Frontal cortex (tissue), 4 donors: ENCODE measurements around the gene PAGR1. TPM values are rescaled to one million over a fixed set of nuclear protein-coding genes. Genes with fewer than 3 reads are reported as not detected.
"Not testable (repeated sequence)": the region's sequence is repeated elsewhere in the genome, so short reads cannot be mapped to it uniquely, and the experiment has no call there.

ENCODE experiments used
- DNase-seq, 2 donors: peaks; one replicate each; pipeline ENCODE4 v3.0.0; 2012; ENCODE audit warnings: low spot score in 2 of 2
- FAIRE-seq: peaks from 2 replicates; lab custom pipeline; 2012; peaks lifted over from hg19 to GRCh38; lab: Jason Lieb, UNC
- total RNA-seq: library from RNA; depleted of rRNA; stranded (reverse); fragments of >200 nt; gene quantifications from one replicate; pipeline ENCODE4 v1.2.3, GENCODE V29; 2014
- donor health status: control.
- donor health status: control.
- donor health status: control.

Gene PAGR1
- 11.8 TPM for total RNA-seq

DNA sequence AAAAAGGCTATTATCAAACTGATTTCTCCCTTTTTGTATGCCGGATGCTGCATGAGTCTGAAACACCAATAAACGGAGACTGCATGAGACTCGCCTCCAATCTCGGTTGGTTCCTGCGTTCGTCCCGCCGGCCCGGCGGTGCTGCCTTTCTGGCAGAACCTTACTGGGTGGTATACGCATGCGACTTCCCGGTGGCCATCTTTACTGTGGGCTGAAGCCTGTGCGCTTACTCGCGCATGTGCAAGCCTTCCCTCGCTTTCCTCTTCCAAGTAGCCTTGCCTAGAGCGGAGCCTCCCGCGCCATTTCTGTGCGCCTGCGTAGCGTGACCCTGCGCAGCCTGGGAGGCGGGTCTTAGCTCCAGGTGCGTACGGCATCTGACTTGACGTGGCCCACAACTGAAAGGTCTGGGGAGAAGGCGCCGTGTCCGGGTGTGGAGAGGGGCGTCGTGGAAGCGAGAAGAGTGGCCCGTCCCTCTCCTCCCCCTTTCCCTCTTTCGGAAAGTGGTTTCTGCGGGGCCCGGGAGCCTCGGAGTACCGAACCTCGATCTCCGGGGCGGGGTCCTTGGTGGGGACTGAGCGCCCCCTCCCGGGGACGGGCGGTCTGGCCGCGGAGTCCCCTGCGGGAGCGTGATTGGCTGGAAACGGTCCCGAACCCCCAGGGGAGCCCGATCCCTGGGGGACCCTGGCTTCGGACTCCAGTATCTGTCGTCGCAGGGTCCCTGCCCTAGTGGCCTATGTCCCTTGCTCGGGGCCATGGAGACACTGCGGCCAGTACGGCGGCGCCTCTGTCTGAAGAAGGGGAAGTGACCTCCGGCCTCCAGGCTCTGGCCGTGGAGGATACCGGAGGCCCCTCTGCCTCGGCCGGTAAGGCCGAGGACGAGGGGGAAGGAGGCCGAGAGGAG lies at the start of gene PAGR1:
Gene PAGR1, plus strand, starts transcription at position 360 of the 901 bp plus-strand sequence. Its CDS starts 374 bp downstream, at position 734.
- no peak for FAIRE-seq
- DNase-seq = peak; percentile 92 to 93

DNA sequence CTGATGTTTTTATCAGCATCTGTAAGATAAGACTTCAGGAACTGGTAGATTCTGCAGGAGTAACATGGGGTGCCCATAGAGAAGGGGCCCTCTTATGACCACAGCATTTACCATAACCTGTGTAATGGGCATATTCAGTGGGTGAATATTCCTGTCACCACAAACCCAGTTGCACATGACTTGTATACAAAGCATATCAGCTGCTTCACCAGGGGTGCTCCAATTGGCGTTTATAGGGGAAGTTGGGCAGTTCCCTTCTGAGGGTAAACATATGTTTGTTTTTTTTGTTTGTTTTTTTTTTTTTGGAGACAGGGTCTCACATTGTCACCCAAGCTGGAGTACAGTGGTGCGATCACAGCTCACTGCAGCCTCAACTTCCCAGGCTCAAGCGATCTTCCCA lies 49.4 kb upstream of the PAGR1 start:
- FAIRE-seq = no peak
- DNase-seq = no peak

DNA sequence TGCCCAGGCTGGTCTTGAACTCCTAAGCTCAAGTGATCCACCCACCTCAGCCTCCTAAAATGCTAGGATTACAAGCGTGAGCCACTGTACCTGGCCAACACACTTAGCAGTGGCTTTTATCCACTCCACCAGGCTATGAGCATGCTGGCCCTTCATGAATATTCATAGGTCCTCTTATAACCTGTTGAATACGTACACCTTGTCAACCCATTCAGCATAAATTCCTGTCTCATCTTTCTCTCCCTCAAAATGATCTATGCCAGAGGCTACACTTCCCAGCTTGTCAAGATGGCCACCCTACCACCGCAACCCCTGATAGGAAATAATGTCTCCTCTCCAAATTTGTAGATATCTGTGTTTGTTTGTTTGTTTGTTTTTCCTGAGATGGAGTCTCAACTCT lies 48.9 kb upstream of the PAGR1 start:
- DNase-seq (no peak), FAIRE-seq (no peak)

DNA sequence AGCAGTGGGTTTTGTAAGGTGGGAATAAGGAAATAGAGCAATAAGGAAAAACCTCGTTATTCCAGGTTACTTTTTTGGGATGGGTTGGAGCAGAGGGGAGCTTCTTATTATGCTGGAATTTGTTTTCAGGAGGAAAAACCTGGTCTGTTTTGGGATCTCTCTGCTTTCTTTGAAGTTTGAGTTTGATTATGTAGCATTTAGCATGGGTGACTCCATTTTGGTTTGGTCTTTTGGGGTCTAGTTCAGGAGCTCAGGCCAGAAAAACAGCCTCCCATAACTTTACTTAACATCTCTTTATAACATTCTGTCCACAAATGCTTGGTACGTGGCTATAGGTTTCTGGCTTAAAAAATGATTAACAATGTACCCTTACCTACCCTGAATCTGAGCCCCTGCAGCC lies 46.4 kb upstream of the PAGR1 start:
- FAIRE-seq (no peak), DNase-seq (no peak)

DNA sequence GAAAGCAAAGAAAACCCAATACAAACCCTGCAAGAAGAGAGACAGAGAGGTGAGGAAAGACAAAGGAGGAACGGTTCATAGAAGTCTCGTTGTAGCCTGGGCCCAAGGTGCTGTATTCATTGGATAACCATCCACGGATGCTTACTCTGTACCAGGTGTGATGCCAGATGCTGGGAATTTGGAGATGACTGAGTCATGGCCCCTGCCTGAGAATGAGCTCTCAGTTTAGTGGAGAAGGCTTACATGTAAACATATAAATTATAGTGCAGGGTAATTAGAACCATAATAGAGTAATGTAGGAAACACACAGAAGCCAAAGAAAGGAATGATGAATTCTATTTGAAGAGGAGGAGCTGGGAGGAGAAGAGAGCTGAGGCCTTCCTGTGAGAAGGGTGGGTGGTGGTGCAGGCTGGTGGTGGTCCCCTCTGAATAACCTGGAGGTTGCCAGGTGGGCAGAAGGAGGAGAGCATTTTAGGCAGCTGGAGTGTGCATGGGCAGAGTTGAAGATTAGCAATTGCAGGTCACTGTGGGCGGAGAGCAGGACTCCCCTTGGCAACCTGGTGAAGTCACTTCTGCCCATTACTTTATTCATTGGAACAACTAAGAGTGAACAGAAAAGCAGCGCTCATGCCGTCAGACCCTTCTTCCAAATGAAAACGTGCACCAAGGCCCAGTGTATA lies 45.6 kb upstream of the PAGR1 start:
- FAIRE-seq (no peak), DNase-seq (no peak)

DNA sequence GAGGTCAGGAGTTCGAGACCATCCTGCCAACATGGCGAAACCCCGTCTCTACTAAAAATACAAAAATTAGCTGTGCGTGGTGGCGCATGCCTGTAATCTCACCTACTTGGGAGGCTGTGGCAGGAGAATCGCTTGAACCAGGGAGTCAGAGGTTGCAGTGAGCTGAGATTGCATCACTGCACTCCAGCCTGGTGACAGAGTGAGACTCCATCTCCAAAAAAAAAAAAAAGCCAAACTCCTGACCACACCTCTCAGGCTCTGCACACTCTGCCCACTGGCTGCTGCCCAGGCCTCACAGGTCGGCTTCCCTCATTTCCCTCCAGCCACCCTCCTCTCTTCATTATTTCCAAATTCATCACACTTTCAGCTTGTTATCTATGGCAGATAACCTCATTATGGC lies 43.6 kb upstream of the PAGR1 start:
- not testable (repeated sequence) for FAIRE-seq, DNase-seq

DNA sequence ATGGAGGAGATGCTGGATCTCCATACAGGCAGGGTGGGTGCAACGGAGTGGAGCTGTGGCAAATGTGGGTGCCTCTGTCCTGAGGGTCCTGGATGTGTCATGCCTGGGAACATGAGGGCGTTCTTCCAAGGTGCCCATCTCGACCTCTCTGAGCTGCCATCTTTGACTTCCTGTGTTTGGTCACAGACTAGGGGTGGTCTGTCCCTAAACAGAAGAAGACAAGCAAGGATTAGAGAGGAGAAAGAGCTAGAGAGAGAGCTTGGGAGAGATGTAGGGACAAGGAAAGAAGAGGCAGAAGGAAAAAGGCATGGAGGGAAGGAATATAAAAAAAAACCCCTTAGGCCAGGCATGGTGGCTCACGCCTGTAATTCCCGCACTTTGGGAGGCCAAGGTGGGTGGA lies 41.2 kb upstream of the PAGR1 start:
- FAIRE-seq = no peak
- DNase-seq = no peak

DNA sequence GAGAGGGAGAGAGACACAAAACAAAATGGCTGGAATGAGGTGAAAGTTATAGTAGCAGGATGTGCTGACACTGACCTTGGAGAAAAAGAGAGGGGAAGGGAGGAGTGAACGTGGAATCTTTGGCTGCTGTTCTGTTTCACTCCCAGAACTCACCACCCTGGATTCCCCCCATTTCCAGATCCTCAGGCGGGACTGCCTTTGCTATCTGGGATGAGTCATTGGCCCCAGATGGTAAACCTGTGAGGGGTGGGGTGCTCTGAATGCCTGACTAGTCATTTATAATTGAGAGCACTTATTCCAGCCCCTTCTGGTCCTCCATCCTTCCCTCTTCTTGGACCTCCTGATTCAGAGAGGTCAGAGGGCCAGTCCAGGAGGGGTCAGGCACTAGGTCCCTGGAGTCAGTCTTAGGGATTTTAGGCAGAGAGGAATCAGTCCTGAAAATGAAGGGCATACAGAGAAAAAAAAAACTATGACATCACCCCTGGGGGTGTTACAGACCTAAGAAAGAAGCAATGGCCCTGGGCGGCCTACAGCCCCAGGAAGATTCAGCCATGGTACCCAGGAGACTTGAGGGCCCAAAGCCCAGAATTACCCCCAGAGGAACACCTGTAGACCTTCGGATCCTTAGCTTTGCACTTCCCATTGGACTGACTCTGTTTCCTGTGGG lies 40.1 kb upstream of the PAGR1 start:
- DNase-seq (no peak), FAIRE-seq (no peak)

DNA sequence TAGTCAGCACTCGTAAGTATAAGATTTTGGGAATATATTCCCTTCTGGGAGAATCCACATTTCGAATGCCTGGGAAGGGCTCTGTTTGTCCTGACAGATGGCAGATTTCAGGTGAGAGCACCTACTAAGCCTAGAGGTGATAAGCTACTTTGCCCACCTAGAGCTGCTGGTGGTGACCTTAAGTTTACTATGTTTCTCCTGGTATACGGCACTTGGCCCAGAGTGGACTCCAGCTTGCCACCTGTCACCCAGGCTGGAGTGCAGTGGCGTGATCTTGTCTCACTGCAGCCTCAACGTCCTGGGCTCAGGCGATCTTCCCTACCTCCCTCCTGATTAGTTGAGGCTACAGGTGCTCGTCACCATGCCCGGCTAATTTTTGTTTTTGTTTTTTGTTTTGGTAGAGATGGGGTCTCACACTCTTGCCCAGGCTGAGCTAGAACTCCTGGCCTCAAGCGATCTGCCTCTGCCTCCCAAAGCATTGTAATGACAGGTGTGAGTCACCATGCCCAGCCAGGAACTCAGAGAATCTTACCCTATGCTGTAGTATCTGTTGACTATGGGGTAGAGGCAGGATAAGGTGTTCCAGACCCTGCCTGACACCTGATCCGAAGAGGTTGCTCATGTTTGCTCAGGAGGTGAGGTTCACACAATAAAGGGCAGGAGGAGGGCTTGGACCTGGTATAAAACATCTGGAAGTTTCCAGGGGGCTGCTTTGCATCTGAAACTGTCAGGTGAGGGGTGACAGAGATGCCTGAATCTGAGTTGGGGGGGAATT lies 38.2 kb upstream of the PAGR1 start, which contains the start of gene ZG16:
Gene ZG16, plus strand, starts transcription at position 681 of the 775 bp plus-strand sequence. CDS start 1,011 bp downstream, outside the sequence.
- DNase-seq (no peak), FAIRE-seq (no peak)

DNA sequence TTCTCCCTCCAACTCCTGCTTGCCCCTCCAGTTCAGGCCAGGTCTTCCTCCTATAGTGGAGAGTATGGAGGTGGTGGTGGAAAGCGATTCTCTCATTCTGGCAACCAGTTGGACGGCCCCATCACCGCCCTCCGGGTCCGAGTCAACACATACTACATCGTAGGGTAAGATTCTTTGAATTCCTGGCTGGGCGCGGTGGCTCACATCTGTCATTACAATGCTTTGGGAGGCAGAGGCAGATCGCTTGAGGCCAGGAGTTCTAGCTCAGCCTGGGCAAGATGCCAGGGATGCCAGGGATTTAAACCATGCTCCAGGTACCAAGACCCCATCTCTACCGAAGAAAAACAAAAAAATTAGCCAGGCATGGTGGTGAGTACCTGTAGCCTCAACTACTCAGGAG lies 36.5 kb upstream of the PAGR1 start:
- DNase-seq (no peak), FAIRE-seq (no peak)

DNA sequence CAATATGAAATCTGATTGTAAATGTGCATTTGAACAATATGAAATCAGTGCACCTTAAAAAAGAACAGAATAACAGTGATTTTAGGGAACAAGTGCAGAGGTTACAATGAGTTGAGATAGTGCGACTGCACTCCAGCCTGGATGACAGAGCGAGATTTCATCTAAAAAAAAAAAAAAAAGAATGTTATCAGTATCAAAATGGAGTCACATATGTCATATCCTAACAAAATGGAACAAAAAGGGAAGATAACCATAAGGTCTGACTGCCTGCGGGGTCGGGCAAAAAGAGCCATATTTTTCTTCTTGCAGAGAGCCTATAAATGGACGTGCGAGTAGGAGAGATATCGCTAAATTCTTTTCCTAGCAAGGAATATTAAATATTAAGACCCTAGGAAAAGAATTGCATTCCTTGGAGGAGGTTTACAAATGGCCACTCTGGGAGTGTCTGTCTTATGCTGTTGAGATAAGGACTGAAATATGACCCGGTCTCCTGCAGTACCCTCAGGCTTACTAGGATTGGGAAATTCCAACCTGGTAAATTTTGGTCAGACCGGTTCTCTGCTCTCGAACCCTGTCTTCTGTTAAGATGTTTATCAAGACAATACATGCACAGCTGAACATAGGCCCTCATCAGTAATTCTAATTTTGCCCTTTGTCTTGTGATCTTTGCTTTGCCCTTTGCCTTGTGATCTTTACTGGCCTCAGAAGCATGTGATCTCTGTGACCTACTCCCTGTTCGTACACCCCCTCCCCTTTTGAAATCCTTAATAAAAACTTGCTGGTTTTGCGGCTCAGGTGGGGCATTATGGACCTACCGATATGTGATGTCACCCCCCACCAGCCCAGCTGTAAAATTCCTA lies 32.6 kb upstream of the PAGR1 start:
- not testable (repeated sequence) for FAIRE-seq, DNase-seq

DNA sequence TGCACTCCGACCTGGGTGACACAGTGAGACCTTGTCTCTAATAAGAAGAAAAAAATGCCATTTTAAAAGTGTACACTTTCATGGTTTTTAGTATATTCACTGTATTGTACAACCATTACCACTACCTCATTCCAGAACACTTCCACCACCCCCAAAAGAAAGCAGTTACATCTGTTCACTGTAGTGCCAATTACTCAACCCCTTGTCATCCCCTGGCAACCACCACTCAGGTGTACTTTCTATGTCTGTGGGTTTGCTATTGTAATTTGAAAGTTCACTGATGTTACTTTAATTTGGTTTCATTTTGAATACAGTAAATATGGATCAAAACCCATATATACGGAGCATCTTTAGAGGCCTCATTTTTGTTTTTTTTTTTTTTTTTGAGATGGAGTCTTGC lies 31.8 kb upstream of the PAGR1 start:
- DNase-seq (no peak), FAIRE-seq (no peak)

DNA sequence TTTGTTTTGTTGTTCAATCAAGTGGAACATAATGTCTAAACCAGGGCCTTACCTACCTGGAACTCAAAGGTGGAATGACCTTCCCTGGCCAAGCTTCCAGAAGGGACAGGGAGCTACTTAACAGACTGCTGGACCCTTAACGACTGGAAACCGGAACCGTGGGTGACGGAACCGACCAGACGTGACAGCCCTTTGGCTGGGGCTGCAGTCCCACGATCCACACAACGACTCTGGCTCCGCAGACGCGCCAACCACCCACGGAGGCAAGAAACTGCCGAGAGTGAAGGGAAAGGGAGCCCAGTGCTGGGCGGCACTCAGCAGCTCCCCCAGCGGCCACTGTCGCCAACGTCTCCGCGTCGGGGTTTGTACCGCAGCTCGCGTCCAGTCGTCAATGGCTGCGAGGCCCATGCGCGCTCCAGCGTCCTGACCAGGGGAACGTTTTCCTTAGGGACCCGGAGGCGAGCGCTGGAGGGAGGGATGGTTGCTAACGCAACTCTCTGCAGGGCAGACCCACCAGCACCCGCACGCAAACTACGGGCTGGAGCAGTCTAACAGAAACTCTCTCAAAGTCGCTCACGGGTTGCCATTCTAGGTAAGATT lies 31.0 kb upstream of the PAGR1 start:
- DNase-seq (peak in 1 of 2 donors; percentile 78), FAIRE-seq (no peak)

DNA sequence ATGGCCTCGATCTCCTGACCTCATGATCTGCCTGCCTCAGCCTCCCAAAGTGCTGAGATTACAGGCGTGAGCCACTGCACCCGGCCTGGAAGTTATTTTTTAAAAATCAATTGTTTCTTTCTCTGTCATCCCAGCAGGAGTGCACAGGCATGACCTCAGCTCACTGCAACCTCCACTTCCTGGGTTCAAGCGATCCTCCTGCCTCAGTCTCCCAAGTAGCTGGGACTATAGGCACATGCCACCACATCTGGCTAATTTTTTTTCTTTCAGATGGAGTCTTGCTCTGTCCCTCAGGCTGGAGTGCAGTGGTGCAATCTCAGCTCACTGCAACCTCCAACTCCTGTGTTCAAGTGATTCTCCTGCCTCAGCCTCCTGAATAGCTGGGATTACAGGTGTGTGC lies 28.8 kb upstream of the PAGR1 start:
- not testable (repeated sequence) for FAIRE-seq, DNase-seq

DNA sequence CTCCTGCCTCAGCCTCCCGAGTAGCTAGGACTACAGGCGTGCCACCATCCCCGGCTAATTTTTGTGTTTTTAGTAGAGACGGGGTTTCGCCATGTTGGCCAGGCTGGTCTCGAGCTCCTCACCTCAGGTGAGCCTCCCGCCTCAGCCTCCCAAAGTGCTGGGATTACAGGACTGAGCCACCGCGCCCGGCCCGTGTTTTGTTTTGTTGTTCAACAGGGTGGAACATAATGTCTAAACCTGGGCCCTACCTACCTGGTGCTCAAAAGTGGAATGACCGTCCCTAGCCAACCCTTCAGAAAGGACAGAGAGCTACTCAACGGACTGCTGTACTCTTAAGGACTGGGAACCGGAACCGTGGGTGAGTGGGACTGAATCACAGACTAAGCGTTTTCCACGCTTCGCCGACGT lies 26.2 kb upstream of the PAGR1 start:
- no peak for DNase-seq
- FAIRE-seq = no peak

DNA sequence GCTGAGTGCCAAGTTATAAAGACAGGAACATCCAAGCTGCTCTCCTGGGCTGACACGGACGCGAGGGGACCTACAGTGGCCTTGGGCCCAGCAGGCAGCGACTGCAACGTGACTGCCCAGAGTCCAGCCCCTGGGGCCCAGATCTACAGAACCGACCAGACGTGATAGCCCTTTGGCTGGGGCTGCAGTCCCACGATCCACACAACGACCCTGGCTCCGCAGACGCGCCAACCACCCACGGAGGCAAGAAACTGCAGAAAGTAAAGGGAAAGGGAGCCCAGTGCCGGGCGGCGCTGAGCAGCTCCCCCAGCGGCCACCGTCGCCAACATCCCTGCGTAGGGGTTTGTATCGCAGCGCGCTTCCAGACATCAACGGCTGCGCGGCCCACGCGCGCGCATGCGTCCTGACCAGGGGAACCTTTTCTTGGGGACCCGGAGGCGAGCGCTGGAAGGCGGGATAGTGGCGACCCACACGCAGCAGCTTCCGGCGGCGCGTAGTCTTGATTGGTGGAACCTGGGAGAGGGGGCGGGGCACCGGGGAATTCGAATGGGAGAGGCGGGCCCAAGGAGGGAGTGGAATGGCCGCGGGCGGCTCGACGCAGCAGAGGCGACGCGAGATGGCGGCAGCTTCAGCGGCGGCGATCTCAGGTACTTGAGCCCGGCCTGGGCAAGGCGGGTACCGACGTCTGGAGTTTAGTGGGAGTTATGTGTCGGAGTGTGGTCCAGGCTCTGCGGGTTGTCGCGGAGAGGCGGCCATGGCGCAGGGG lies 25.6 kb upstream of the PAGR1 start, which contains the start of gene KIF22:
Gene KIF22, plus strand, starts transcription at position 569 of the 766 bp plus-strand sequence. Its CDS starts 9 bp downstream, at position 578.
- FAIRE-seq = no peak

More for the DNA sequence above, 25.6 kb upstream of the PAGR1 start, which contains the start of gene KIF22:
- DNase-seq = peak; percentile 97 to 100
